ENCODE measurements around the gene STAC2. TPM values are rescaled to one million over a fixed set of nuclear protein-coding genes. Genes with fewer than 3 reads are reported as not detected.

Gene STAC2
- total and polyA plus RNA-seq, 2 of the 13 experiments (the other 11 are each of a cell fraction or from before 2014, with no cell fraction given) = not detected

DNA sequence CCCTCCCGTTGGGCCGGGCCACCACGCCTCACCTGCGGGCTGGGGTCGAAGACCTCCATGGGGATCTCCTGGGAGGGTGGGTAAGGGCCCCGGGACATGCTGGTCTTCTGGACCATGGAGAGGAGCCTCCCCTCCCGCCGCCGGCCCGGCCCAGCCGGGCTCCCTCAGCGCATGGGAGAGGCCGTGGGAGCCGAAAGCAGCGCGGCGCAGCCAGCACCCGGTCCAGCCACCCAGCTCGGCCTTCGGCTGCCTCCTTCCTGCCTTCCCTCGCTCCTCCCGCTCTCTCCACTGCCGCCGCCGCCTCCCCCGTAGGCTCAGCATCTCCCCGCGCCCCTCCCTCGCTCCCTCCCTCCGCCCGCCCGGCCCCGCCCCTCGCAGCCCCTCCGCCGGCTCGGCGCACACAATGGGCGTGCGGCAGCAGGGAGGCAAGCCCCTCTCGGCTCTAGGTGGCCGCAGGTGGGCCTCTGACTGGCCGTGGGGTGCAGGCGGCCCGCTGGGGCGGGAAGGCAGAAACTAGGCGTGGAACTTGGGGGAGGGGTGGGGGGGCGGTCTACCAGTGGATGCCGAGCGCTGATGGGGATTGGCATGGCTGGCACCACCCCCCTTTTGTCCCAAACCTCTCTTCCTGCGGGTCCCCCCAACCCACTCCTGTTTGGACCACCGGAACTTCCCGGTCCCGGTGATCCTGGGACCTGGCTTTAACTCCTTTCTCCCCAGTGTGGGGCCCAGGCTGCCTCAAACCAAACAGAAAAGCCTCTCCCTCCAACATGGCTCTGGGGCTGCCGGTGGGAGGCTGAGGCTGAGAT, 28.2 kb downstream of the STAC2 start, which contains the start of gene CACNB1 (continued):
- TF ChIP-seq, protein P1, sequence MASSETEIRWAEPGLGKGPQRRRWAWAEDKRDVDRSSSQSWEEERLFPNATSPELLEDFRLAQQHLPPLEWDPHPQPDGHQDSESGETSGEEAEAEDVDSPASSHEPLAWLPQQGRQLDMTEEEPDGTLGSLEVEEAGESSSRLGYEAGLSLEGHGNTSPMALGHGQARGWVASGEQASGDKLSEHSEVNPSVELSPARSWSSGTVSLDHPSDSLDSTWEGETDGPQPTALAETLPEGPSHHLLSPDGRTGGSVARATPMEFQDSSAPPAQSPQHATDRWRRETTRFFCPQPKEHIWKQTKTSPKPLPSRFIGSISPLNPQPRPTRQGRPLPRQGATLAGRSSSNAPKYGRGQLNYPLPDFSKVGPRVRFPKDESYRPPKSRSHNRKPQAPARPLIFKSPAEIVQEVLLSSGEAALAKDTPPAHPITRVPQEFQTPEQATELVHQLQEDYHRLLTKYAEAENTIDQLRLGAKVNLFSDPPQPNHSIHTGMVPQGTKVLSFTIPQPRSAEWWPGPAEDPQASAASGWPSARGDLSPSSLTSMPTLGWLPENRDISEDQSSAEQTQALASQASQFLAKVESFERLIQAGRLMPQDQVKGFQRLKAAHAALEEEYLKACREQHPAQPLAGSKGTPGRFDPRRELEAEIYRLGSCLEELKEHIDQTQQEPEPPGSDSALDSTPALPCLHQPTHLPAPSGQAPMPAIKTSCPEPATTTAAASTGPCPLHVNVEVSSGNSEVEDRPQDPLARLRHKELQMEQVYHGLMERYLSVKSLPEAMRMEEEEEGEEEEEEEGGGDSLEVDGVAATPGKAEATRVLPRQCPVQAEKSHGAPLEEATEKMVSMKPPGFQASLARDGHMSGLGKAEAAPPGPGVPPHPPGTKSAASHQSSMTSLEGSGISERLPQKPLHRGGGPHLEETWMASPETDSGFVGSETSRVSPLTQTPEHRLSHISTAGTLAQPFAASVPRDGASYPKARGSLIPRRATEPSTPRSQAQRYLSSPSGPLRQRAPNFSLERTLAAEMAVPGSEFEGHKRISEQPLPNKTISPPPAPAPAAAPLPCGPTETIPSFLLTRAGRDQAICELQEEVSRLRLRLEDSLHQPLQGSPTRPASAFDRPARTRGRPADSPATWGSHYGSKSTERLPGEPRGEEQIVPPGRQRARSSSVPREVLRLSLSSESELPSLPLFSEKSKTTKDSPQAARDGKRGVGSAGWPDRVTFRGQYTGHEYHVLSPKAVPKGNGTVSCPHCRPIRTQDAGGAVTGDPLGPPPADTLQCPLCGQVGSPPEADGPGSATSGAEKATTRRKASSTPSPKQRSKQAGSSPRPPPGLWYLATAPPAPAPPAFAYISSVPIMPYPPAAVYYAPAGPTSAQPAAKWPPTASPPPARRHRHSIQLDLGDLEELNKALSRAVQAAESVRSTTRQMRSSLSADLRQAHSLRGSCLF (CRISPR knock-in tag; IDR thresholded peaks at IDR 0.05; ENCODE audit: borderline replicate concordance) = no peak
- peak; percentile 22 for TF ChIP-seq ZNF883 (CRISPR knock-in tag; IDR thresholded peaks at IDR 0.05; ENCODE audit: not compliant biosample characterization)
- no peak for TF ChIP-seq ATAD3A (CRISPR knock-in tag; IDR thresholded peaks at IDR 0.05)
- TF ChIP-seq REL (CRISPR knock-in tag; conservative IDR thresholded peaks at IDR 0.05) = 0 out of 2 replicates have a peak, but pooled peaks have one; percentile 47
- TF ChIP-seq SETDB1 (CRISPR knock-in tag; IDR thresholded peaks at IDR 0.05; ENCODE audit: borderline replicate concordance) = peak; percentile 85; the same call in 1 of the 2 replicates
- TF ChIP-seq JARID2 (CRISPR knock-in tag; IDR thresholded peaks at IDR 0.05; ENCODE audit: insufficient replicate concordance) = no peak
- TF ChIP-seq ZNF7 (CRISPR knock-in tag; IDR thresholded peaks at IDR 0.05) = no peak
- TF ChIP-seq ZFAT (CRISPR knock-in tag; conservative IDR thresholded peaks at IDR 0.05) = no peak
- TF ChIP-seq, protein P2, sequence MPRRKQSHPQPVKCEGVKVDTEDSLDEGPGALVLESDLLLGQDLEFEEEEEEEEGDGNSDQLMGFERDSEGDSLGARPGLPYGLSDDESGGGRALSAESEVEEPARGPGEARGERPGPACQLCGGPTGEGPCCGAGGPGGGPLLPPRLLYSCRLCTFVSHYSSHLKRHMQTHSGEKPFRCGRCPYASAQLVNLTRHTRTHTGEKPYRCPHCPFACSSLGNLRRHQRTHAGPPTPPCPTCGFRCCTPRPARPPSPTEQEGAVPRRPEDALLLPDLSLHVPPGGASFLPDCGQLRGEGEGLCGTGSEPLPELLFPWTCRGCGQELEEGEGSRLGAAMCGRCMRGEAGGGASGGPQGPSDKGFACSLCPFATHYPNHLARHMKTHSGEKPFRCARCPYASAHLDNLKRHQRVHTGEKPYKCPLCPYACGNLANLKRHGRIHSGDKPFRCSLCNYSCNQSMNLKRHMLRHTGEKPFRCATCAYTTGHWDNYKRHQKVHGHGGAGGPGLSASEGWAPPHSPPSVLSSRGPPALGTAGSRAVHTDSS (CRISPR knock-in tag; conservative IDR thresholded peaks at IDR 0.05) = no peak
- TF ChIP-seq, protein P3, sequence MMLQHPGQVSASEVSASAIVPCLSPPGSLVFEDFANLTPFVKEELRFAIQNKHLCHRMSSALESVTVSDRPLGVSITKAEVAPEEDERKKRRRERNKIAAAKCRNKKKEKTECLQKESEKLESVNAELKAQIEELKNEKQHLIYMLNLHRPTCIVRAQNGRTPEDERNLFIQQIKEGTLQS (CRISPR knock-in tag; IDR thresholded peaks at IDR 0.05) = no peak
- no peak for TF ChIP-seq ZNF552 (CRISPR knock-in tag; IDR thresholded peaks at IDR 0.05; ENCODE audit: borderline replicate concordance)
- no peak for TF ChIP-seq ZNF775 (CRISPR knock-in tag; IDR thresholded peaks at IDR 0.05; ENCODE audit: borderline replicate concordance)
- TF ChIP-seq ELF1 (CRISPR knock-in tag; IDR thresholded peaks at IDR 0.05) = no peak
- TF ChIP-seq ZEB1 (IDR thresholded peaks at IDR 0.05; ENCODE audit: insufficient replicate concordance, low read depth) = no peak
- TF ChIP-seq, protein P4, sequence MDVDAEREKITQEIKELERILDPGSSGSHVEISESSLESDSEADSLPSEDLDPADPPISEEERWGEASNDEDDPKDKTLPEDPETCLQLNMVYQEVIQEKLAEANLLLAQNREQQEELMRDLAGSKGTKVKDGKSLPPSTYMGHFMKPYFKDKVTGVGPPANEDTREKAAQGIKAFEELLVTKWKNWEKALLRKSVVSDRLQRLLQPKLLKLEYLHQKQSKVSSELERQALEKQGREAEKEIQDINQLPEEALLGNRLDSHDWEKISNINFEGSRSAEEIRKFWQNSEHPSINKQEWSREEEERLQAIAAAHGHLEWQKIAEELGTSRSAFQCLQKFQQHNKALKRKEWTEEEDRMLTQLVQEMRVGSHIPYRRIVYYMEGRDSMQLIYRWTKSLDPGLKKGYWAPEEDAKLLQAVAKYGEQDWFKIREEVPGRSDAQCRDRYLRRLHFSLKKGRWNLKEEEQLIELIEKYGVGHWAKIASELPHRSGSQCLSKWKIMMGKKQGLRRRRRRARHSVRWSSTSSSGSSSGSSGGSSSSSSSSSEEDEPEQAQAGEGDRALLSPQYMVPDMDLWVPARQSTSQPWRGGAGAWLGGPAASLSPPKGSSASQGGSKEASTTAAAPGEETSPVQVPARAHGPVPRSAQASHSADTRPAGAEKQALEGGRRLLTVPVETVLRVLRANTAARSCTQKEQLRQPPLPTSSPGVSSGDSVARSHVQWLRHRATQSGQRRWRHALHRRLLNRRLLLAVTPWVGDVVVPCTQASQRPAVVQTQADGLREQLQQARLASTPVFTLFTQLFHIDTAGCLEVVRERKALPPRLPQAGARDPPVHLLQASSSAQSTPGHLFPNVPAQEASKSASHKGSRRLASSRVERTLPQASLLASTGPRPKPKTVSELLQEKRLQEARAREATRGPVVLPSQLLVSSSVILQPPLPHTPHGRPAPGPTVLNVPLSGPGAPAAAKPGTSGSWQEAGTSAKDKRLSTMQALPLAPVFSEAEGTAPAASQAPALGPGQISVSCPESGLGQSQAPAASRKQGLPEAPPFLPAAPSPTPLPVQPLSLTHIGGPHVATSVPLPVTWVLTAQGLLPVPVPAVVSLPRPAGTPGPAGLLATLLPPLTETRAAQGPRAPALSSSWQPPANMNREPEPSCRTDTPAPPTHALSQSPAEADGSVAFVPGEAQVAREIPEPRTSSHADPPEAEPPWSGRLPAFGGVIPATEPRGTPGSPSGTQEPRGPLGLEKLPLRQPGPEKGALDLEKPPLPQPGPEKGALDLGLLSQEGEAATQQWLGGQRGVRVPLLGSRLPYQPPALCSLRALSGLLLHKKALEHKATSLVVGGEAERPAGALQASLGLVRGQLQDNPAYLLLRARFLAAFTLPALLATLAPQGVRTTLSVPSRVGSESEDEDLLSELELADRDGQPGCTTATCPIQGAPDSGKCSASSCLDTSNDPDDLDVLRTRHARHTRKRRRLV (CRISPR knock-in tag; IDR thresholded peaks at IDR 0.05) = no peak
- TF ChIP-seq CENPX (CRISPR knock-in tag; IDR thresholded peaks at IDR 0.05) = no peak
- TF ChIP-seq DMAP1 (CRISPR knock-in tag; IDR thresholded peaks at IDR 0.05) = peak; percentile 21; the same call in 1 of the 2 replicates
- no peak for TF ChIP-seq RNF2 (conservative IDR thresholded peaks at IDR 0.05; ENCODE audit: low read depth)
